G401 (cell line): ENCODE data around the gene FAM184A. TPM values are rescaled to one million over a fixed set of nuclear protein-coding genes. Genes with fewer than 3 reads are reported as not detected.
"Not testable (repeated sequence)": the region's sequence is repeated elsewhere in the genome, so short reads cannot be mapped to it uniquely, and the experiment has no call there.

Source experiments
- DNase-seq: peaks from one replicate; pipeline ENCODE4 v3.0.0-alpha.2; 2015; ENCODE audit warnings: low spot score
- in situ Hi-C: cut with HindIII; loops from 2 replicates; pipeline ENCODE4 v1.10.0; 2016; ENCODE audit warnings: low sequenced_read_pairs, mixed read lengths
- total RNA-seq: library from RNA; depleted of rRNA; stranded (reverse); fragments of >200 nt; shearing (Covaris generic); gene quantifications from 2 replicates; pipeline ENCODE4 v1.2.3, GENCODE V29; 2014

Gene FAM184A
- total RNA-seq, 1 experiment from 2014 or later = 0.07 TPM

DNA sequence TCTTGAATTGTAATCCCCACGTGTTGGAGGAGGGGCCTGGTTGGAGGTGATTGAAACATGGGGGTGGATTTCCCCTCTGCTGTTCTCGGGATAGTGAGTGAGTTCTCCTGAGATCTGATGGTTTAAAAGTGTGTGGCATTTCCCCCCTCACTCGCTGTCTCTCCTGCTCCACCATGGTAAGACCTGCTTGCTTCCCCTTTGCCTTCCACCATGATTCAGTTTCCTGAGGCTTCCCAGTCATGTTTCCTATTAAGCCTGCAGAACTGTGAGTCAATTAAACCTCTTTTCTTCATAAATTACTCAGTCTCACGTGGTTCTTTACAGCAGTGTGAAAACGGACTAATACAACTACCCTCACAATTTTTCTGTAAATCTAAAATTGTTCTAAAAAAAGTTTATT, 26.8 kb upstream of the FAM184A start:
- in situ Hi-C loops = no loop called here
- DNase-seq = no peak

DNA sequence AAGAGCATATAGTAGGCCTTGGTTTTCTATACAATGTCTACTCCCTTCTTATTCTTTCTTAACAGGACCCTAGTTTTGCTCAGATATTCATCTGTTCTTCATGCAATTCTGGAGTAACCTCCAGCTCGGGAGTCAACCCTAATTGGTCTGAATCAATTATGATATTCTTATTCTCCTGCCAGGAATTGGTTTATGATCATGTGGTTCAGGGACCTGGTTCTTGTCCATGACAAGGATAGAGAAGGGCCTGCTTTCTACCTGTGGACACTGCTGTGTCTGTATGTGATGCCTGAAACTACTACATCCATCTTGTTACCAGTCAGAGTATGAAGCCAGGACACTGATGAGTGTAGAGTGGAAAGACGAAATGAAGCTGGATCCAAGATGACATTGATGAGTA, 24.4 kb upstream of the FAM184A start:
- in situ Hi-C loops = no loop called here
- no peak for DNase-seq

DNA sequence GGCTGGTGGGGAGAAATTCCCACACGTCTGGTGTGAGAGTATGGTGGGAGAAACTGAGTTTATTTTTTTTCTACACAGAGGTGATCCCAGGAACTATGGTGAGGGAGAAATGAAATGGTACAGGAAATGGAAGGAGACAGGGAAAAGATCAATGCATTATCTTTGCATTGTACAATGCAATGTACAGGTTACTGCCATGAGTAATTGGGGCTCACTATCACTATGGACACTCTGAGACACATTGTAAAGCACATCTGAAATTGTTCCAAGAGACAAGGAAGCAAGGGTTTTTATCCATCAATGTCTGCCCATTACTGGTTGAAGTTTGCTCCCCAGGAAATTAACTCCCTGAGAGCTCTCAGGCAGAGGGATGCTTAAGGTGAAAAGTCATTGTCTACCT, 21.7 kb upstream of the FAM184A start:
- in situ Hi-C loops = no loop called here
- no peak for DNase-seq

DNA sequence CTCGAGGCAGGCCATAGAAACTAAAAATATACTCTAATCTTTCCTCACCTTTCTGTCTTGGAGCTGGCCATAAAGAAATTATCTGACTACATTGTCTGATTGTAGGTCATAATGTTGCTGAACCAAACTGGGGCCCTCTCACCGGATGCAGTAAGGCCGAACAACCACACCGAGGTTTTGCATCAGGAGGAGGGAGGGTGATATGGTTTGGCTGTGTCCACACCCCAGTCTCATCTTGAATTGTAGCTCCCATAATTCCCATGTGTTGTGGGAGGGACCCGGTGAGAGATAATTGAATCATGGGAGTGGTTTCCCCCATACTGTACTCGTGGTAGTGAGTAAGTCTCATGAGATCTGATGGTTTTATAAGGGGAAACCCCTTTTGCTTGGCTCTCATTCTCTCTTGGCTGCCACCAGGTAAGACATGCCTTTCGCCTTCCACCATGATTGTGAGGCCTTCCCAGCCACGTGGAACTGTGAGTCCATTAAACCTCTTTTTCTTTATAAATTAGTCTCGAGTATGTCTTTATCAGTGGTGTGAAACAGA, 19.4 kb upstream of the FAM184A start:
- DNase-seq, in situ Hi-C loops: not testable (repeated sequence)

DNA sequence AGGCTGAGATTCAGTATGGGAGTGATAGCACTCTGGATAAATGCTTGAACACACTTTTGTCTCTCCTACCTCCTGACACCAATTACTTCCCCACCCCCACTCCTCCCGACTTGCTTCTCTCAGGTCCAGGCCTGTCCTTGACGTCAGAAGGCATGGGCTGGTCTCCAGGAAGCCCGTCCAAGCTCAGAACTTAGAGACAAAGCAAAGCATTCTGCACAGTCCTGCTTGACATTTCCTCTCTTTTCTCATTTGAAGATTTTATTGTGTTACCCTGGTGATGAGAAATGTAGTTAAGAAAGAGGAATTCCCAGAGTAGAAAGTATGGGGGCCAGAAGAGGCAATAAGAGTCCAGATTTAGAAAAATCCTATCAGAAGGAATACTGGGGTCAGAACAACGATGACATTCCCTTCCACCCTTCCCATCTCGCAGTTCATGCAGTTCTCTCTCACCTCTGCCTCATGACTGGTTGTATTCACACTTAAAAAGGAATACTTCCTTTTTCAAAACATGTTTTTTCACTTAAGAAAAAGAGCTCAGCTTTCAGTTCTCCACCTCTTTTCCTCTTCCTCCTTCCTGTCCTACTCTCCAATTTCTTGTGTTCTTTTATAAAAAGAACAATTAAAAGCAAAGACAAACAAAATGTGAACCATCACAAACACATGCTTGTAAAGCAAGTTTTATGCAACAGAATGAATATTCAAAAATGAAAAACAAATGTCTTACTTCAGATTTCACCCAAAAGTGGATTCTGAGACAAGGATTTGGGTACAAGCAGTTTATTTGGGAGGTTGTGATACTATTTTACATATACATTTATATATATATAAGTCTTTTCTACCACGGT, 18.5 kb upstream of the FAM184A start:
- in situ Hi-C loops = no loop called here
- peak; percentile 31 for DNase-seq

DNA sequence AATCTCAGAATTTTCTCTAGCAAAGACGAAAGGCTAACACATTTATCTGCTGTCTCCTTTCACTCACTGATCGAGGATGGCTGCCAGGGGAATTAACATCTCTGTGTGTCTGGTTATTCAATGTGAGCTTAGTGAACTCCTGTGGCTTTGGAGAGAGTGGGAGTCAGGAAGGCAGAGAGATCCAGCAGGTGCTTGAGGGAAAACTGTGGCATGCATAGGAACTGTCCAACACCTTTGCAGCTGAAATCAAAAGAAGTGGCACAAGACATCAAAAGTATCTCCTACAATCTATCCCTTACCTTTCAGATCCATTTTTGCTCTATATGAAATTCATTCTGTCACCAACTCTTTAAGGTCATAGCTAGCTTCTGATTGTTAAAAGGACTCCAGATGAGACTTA, 11.8 kb upstream of the FAM184A start:
- in situ Hi-C loops = no loop called here
- no peak for DNase-seq

DNA sequence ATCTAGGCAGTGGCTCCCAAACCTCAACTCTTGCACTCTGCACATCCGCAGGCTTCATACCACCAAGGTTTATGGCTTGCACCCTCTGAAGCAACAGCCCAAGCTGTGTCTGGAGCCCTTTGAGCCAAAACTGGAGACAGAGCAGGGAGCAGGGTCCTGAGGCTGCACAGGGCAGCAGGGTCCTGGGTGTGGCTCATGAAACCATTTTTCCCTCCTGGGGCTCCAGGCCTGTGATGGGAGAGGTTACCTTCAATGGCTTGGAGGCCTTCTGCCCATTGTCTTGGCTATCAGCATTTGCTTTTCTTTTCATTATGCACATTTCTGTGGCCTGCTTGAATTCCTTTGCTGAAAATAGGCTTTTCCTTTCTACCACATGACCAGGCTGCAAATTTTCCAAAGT, 6.3 kb upstream of the FAM184A start:
- in situ Hi-C loops = no loop called here

DNA sequence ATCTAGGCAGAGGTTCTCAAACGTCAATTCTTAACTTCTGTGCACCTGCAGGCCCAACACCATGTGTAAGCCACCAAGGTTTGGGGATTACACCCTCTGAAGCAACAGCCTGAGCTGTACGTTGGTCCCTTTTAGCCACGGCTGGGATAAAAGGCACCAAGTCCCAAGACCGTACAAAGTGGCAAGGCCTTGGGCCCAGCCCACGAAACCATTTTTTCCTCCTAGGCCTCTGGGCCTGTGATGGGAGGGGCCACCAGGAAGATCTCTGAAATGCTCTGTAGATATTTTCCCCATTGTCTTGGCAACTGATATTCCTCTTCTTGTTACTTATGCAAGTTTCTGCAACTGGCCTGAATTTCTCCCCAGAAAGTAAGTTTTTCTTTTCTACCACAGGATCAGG, 4.5 kb upstream of the FAM184A start:
- in situ Hi-C loops = no loop called here
- DNase-seq = no peak

More for the DNA sequence above, 6.3 kb upstream of the FAM184A start:
- no peak for DNase-seq

DNA sequence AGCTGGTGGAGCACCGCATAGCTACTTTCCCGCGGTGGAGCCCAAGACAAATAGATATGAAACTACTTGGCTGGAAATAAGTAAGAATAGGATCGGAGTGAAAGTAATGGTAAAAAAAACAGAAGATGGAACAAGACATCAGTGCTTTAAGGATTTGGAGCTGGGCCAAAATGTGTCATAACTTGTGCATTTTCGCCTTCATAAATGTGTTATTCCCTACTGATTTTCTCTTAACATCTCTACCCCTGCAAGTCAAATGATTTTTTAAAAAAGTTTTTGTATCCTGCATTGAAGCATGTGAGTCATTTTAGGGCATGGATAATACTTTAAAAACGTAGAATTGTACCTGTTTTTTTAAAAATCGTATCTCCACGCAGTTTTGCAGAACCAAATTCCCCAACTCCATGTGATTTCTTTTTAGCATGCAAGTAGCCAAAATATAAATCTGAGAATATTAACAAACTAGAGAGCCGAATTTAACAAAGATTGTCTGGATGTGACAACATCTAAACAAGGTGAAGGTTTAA, 882 bp upstream of the FAM184A start:
- no peak for DNase-seq

DNA sequence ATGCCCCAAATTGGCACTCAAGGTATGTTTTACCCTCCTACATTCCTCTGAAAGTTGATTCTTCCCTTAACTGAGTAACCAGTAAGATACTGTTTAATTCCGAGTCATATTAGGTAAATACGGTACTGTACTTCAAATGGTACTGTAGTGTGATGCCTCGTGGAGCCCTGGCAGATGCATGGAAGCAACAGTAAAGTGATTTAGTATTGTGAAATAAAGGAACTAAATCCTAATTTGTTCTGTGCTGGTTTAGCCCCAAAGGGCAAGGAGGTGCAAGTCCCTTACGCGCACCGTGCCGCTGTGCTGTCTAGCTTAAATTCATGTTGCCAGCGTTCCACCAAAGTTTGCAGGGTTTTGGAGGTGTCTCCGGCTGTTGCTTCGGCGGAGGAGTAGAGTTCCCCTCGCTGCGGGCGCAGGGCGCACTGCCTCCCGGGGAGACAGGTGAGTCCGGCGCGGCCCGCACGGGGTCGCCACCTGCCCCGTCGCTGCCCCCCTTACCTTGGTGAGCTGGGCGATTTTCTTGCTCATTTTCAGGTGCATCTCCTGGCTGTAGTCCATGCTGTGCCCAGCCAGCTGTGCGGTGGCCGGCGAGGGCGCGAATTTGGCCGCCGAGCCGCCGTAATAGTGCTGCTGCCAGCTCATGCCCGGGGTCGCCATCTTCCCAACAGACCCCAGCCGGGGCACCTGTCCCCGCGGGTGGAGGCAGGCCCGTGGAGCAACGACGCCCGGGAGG, 655 bp downstream of the FAM184A start:
- in situ Hi-C loops = no loop called here
- peak; percentile 59 for DNase-seq

More for the DNA sequence above, 882 bp upstream of the FAM184A start:
- in situ Hi-C loops = no loop called here

DNA sequence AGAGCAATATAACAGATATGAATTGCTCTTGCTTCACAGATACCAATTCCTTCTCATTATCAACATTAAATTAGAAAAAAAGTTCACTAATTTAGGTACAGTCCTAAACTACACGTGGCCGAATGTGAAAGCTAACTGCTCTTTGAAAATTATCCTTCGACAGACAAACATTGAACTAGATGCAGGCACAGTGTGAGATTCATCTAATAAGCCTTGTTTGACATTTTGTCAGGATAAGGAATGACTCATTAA, 1.1 kb downstream of the FAM184A start:
- peak; percentile 52 for DNase-seq
- in situ Hi-C loops = no loop called here

DNA sequence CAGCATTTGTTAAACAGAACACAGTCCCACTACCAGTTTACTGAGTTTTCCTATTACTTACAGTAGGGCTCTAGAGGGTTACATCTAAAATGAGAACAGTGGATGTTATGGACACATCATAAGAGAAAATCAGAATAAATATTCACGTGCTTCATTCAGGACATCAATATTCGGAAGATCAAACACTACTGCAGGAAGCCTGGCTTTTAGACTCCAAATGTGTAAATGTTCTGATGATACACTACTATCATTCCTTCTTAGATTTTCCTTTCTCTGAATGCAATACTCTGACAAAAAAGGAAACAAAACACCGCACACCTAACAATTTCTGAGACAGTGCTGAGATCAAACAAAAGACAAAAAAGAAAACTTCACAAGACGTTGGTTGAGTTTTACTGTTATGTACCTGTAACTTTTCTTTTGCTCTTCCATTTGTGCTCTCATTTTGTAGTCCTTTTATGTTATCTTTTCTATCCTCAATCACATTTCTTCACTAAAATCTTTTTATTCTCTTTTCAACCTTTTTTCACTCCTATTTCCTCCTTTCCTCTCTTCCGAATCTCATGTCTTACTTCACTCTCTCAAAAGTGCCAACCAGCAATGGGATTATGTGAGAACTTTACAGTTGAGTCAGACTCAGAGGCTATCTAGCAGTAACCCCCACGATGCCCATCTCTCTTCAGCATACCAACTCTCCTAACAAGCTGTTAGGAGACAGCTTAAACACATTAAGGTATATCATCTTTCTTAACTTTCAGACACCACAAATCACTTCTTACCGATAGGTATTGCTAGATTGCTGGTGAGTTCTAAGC, 1.7 kb downstream of the FAM184A start:
- DNase-seq = peak; percentile 56
- in situ Hi-C loops = no loop called here

DNA sequence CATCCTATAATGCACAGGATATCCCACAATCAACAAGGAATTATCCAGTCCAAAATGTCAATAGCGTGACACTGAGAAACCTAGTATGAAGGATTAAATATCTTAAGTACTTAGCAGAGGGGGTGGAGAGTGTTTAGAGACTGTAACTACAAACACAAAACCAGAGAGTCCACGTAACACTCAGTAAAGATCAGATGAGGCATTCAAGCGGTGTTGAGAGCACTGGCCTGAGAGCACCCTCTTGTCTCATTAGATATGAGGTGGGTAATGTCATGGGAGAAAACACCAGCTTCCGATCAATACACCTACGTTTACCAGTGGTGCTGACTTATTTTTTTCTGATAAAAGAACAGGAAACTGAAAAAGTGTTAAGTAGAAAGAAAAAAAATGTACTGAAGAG, 2.3 kb downstream of the FAM184A start:
- DNase-seq = no peak
- in situ Hi-C loops = no loop called here

DNA sequence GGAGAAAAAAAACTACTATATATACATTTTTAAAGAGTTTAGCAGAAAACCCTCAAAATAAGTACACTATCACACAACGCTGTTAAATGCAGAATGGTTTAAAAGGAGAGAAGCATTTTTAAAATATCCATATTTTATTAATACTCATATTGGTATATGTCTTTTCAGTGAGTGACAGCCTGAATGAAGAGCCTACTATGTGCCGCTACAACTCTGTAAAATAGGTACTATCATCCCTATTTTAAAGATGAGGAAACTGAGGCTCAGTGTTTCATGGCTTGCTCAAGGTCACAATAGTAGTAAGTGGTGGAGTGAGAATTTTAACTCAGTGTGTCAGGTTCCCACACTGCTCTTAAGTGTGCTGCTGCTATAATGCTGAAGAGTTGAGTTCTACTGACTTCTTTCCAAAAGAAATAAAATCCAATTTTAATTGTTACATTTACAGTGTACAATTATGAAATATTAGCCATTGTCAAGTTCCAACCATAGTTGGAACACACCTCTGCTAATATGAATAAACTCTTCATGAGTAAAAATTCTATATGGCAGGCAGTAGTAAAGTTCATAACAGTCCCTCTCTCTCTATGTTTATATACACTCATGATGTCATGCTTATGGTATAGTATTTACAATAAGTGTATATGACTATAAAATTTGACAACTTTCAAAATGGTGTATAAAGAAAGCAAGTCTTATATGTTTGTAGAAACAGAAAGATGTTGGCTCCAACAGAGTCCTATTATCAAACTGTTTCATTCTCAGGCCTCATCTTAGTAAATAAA, 3.1 kb downstream of the FAM184A start:
- DNase-seq = no peak
- in situ Hi-C loops = no loop called here

DNA sequence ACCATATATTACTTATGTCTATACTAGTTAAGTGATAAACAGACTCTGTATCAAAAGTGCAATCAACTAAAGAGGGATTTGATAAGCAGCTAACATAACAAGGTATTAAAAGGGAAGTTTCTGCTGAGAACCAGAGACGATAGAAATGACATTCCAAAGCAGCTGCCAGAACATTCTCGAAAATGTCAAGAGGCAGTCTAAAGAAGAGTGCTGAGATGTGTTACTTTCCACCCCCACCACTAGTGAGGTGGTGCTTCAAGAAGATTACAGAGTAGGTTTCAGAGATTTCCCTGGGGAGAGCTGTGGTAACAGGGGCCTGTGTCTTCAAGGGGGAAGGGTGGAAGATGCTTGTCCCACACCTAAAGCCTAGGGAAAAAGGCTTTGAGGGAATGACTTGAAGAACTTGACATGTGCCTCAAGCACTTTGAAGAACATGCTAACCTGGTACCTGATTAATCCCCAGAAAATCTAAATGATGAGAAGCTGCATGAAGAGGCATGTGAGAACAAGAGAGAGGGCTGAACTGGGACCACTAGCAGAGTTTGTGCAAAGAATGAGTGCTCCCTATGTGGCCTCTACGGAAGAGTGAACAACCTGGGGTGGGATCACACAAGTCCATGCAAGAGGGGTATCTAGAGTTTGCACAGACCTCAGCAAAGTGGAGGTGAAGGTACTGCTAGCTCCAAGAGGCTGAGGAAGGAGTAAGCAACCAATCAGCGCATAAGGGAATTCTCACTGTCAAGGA, 5.0 kb downstream of the FAM184A start:
- no peak for DNase-seq
- in situ Hi-C loops = no loop called here

DNA sequence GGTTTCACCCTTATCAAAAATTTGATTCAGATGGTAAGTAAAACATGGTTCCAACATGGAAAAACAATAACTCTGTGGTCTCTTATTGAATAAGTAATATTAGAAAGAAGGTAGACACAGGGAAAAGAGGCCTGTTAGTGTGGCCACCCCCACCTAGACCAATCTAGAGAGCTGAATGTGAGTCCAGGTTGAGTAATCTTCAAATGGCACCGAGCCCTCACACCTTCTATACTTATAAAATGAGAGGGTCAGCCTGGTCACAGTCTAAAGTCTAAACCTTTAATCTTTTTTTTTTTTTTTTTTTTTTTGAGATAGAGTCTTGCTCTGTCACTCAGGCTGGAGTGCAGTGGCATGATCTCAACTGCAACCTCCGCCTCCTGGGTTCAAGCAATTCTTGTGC, 6.9 kb downstream of the FAM184A start:
- in situ Hi-C loops = no loop called here
- no peak for DNase-seq

DNA sequence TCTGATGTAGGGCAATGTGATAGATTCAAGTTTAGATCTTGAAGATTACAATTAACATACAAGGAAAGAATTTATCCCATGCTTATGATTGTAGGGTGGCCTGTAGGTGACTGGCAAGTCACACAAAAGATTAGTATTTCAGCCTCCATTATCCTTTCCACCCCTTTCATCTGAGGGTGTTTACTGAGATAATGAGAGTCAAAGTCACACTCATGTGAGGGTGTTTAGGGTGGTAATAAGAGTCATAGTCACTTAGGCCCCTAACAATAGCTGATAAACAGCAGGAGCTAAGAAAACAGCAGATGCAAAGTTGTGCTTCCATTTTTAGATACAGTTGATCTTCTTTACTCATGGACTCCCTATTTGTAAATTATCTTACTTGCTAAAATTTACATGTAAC, 11.4 kb downstream of the FAM184A start:
- DNase-seq = no peak
- in situ Hi-C loops = no loop called here

DNA sequence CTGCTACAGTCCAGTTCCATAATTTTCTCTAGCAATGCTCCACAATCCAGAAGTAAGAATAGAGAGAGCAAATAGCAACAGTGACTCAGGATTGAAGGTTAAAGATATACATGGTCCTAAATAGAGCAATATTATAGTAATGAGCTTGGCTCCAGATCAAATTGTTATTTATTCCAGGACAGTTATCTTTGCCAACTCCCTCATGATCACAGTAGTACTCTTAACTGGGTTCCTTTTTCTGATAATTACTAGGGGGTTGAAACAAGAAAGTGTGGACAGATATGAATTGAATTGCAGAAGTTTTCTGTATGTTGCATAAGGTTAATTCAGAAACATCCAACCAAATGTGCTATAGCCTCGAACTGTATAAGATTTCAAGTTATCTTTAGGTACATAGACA, 11.9 kb downstream of the FAM184A start:
- no peak for DNase-seq
- in situ Hi-C loops = no loop called here
